ENCODE data around the gene RAB3GAP2.
"Not testable (repeated sequence)": the region's sequence is repeated elsewhere in the genome, so short reads cannot be mapped to it uniquely, and the experiment has no call there.

Gene RAB3GAP2

GRCh38 chr1:220144051-220144450, 128.2 kb downstream of the RAB3GAP2 start:
- DNase-seq (ENCODE audit: low read depth) = no peak

GRCh38 chr1:220139966-220140365, 132.3 kb downstream of the RAB3GAP2 start:
- DNase-seq (ENCODE audit: low read depth) = no peak

DNA sequence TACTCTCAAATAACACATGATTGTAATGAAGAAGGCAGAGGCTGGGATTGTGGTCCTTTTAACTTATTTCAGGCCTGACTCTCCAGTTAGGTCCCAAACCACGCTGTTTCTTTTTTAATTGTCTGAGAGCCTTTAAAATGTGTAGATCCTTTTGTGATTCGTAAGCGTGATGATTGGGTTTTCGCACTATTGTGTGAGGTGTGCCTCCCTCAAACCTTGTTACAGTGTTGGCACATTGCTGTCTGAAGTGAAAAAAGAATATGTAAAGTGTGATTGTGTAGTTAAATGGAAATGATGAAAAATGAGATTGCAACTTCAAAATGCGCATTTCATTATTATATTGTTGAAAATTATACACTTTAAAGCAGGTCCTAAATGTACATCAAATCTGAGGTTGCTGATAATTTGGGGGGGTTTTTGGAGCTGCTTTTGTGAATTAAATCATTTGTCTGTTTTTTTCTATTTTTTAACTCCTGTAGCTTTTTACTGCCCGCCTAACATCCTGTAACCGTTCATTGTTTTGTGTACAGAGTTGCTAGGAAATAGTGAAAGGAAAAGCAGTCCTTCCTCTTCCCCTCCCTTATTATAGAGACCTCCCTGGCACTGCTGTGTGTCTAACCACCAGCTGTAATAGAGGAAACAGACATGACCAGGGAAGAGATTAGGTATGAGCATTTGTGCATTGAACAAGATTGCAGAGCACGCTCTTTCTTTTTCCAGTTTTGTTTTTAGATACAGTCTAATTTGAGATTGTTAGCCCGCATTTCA, 135.1 kb downstream of the RAB3GAP2 start:
- no peak for DNase-seq (ENCODE audit: low read depth)

DNA sequence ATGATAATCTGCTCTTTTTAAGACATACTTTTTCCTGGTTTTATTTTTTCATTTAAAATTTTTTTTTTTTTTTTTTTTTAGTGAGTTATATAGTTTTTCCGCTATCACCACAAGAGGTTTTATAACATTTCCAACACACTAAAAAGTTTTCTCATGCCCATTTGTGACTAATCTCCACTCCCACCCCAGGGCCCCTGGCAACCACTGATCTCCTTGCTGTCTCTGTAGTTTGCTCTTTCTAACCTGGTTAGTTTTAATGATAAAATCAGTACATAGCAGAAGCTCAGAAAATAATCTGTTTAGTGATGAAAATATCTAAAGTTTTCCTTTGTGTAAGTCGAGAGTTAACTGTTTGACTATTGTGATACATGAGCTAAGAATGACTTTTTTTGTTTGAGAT, 136.5 kb downstream of the RAB3GAP2 start:
- no peak for DNase-seq (ENCODE audit: low read depth)

DNA sequence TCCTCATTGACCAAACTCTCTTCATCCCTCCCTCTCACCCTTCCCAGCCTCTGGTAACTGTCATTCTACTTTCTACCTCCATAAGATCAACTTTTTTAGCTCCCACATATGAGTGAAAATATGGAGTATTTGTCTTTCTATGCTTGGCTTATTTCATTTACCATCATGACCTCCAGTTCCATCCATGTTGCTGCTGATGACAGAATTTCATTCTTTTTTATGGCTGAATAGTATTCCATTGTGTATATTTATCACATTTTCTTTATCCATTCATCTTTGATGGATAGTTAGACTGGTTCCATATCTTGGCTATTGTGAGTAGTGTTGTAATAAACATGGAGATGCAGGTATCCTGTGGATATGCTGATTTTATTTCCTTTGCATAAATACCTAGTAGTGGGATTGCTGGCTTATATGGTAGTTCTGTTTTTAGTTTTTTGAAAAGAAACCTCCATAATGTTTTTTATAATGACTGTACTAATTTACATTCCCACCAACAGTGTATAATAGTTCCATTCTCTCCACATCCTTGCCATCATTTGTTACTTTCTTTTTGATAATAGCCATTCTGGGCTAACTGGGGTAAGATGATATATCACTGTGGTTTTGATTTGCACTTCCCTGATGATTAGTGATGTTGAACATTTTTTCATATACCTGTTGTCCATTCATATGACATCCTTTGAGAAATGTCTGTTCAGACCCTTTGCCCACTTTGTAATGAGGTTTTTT, 142.6 kb downstream of the RAB3GAP2 start:
- no peak for DNase-seq (ENCODE audit: low read depth)

GRCh38 chr1:220127076-220127475, 145.2 kb downstream of the RAB3GAP2 start:
- DNase-seq (ENCODE audit: low read depth) = no peak

DNA sequence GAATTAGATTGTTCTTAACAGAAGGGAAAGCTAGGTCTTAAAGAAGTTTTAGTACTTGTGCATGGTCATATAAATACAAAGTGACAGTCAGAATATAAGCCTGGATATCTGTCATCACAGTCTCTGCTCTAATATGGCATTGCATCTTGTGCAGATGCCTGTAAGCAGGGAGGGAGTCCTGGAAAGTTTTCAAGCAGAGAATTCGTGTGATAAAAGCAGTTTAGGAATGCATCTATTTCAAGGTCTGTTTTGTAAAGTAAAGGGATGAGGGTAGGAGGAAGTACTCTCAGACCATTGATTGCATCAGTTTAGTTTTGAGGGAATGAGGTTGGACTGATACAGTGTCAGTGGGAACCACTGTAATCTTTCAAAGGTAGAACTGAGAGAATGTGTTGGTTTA, 147.7 kb downstream of the RAB3GAP2 start:
- peak; percentile 64 for DNase-seq (ENCODE audit: low read depth)

- no peak for DNase-seq (ENCODE audit: low read depth)
Observed at GRCh38 chr1:220123889-220124288, 148.4 kb downstream of the RAB3GAP2 start.

DNA sequence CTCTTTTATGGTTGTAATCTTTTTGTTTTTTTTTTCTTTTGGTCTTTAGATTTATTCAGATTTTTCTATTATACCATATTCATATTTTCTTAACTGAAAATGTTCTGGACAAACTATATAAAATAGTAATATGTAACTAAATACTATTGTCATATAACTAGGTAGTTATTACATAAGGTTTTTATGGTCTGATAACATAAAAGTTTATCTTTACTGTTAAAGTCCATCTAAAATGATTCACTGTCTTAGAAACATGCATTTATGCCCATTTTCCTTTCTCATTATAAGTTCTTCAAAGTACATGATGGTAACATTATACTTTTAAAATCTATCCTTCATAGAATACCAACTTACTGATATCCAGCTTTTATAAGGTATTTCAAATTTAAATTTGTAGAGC, 149.2 kb downstream of the RAB3GAP2 start:
- no peak for DNase-seq (ENCODE audit: low read depth)

GRCh38 chr1:220121791-220122530, 150.3 kb downstream of the RAB3GAP2 start:
- peak; percentile 24 for DNase-seq (ENCODE audit: low read depth)

GRCh38 chr1:220119043-220119512, 153.2 kb downstream of the RAB3GAP2 start:
- DNase-seq (ENCODE audit: low read depth) = peak; percentile 66

GRCh38 chr1:220113136-220113695, 159.0 kb downstream of the RAB3GAP2 start:
- DNase-seq (ENCODE audit: low read depth) = peak; percentile 29

DNA sequence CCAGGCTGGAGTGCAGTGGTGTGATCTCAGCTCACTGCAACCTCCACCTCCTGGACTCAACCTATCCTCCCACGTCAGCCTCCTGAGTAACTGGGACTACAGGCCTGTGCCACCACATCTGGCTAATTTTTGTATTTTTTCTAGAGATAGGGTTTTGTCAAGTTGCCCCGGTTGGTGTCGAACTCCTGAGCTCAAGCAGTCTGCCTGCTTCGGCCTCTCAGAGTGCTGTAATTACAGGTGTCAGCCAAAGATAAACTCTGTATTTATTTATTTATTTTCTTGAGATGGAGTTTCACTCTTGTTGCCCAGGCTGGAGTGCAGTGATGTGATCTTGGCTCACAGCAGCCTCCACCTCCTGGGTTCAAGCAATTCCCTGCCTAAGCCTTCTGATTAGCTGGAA, 159.7 kb downstream of the RAB3GAP2 start:
- not testable (repeated sequence) for DNase-seq (ENCODE audit: low read depth)

GRCh38 chr1:220110473-220110872, 161.8 kb downstream of the RAB3GAP2 start:
- not testable (repeated sequence) for DNase-seq (ENCODE audit: low read depth)

- DNase-seq (ENCODE audit: low read depth) = no peak
Observed at GRCh38 chr1:220099826-220100225, 172.4 kb downstream of the RAB3GAP2 start.
